HFF-Myc (cell line): ENCODE results near the gene ARHGAP6.

ENCODE experiments used
- DNase-seq: peaks from one replicate; pipeline ENCODE4 v3.0.0-alpha.2; 2011; ENCODE audit warnings: low read depth; ENCODE audit errors: extremely low read depth
- H3K4me3 ChIP-seq: replicated peaks from 2 replicates; pipeline ENCODE4 v1.5.1; 2011; ENCODE audit warnings: low read depth, mild to moderate bottlenecking, control low read depth, low read length
- CTCF ChIP-seq: IDR thresholded peaks from 2 replicates; pipeline ENCODE4 v1.5.1; 2012; ENCODE audit warnings: mild to moderate bottlenecking, low read depth, low read length, control low read depth; ENCODE audit errors: missing control alignments

ARHGAP6 gene

GRCh38 chrX:11097933-11098332, 567.8 kb downstream of the ARHGAP6 start:
- no peak overlapping the region for H3K4me3 ChIP-seq
- TF ChIP-seq CTCF = no peak
- no peak for DNase-seq

GRCh38 chrX:11089802-11090201, 575.9 kb downstream of the ARHGAP6 start:
- DNase-seq = no peak
- no peak overlapping the region for H3K4me3 ChIP-seq
- TF ChIP-seq CTCF = no peak
